Neural progenitor cell (in vitro differentiated cells): Measurements from ENCODE around the gene MBP. TPM values are rescaled to one million over a fixed set of nuclear protein-coding genes. Genes with fewer than 3 reads are reported as not detected.

Experiments
- DNase-seq: peaks from one replicate; pipeline ENCODE4 v3.0.0-alpha.2; 2016; ENCODE audit warnings: low spot score
- H2AFZ ChIP-seq: fragments of 200-600 bp; sonication (generic); replicated peaks from 2 replicates; pipeline ENCODE4 v1.6.1; 2016; ENCODE audit warnings: antibody characterized with exemption
- H3F3A ChIP-seq: fragments of 200-600 bp; sonication (generic); 2 replicates; pipeline ENCODE4 v1.6.1; 2016; ENCODE audit warnings: antibody characterized with exemption, low read depth
- H3K27ac ChIP-seq: fragments of 200-600 bp; sonication (generic); 2 replicates; pipeline ENCODE4 v1.5.1; 2016; ENCODE audit warnings: mild to moderate bottlenecking
- H3K27me3 ChIP-seq: fragments of 200-600 bp; sonication (generic); 2 replicates; pipeline ENCODE4 v1.6.1; 2016; ENCODE audit warnings: mild to moderate bottlenecking, moderate library complexity
- H3K36me3 ChIP-seq: fragments of 200-600 bp; sonication (generic); 2 replicates; pipeline ENCODE4 v1.5.1; 2016
- H3K4me1 ChIP-seq: fragments of 200-600 bp; sonication (generic); 2 replicates; pipeline ENCODE4 v1.6.1; 2016; ENCODE audit warnings: mixed run types
- H3K4me2 ChIP-seq: fragments of 200-600 bp; sonication (generic); 2 replicates; pipeline ENCODE4 v1.6.1; 2016
- H3K4me3 ChIP-seq: fragments of 200-600 bp; sonication (generic); 2 replicates; pipeline ENCODE4 v1.5.1; 2016
- H3K79me2 ChIP-seq: fragments of 200-600 bp; sonication (generic); 2 replicates; pipeline ENCODE4 v1.6.1; 2016; ENCODE audit warnings: low read depth
- H3K9ac ChIP-seq: fragments of 200-600 bp; sonication (generic); 2 replicates; pipeline ENCODE4 v1.6.1; 2016
- H3K9me3 ChIP-seq: fragments of 200-600 bp; sonication (generic); 2 replicates; pipeline ENCODE4 v1.5.1; 2016; ENCODE audit warnings: low read depth
- H4K20me1 ChIP-seq: fragments of 200-600 bp; sonication (generic); 2 replicates; pipeline ENCODE4 v1.6.1; 2016; ENCODE audit warnings: low read depth
- H3K27ac Mint-ChIP-seq: 3 replicates; pipeline ENCODE4 v1.8.0; 2021; ENCODE audit warnings: mixed read lengths
- H3K27me3 Mint-ChIP-seq: 2 replicates; pipeline ENCODE4 v1.8.0; 2022; ENCODE audit warnings: low read depth, mild to moderate bottlenecking, inconsistent platforms, moderate library complexity, mixed read lengths; ENCODE audit not compliant: insufficient read depth
- H3K36me3 Mint-ChIP-seq: 3 replicates; pipeline ENCODE4 v1.8.0; 2021; ENCODE audit warnings: mixed read lengths
- H3K4me1 Mint-ChIP-seq: 3 replicates; pipeline ENCODE4 v1.8.0; 2021; ENCODE audit warnings: mixed read lengths
- H3K4me3 Mint-ChIP-seq: 3 replicates; pipeline ENCODE4 v1.8.0; 2021; ENCODE audit warnings: mild to moderate bottlenecking, moderate library complexity, mixed read lengths
- H3K9me3 Mint-ChIP-seq: 3 replicates; pipeline ENCODE4 v1.8.0; 2020; ENCODE audit warnings: mixed read lengths
- EZH2 ChIP-seq: fragments of 200-600 bp; sonication (generic); IDR thresholded peaks from 2 replicates; pipeline ENCODE4 v1.6.1; 2017; ENCODE audit warnings: antibody characterized with exemption, mild to moderate bottlenecking, moderate library complexity
- EZH2phosphoT487 ChIP-seq: fragments of 200-600 bp; sonication (generic); IDR thresholded peaks from 2 replicates; pipeline ENCODE4 v1.6.1; 2017; ENCODE audit warnings: antibody characterized with exemption
- total RNA-seq: library from RNA; depleted of rRNA; stranded (reverse); fragments of >200 nt; gene quantifications from 2 replicates; pipeline ENCODE4 v1.2.3, GENCODE V29; 2015; ENCODE audit warnings: low replicate concordance
- TF ChIP-seq, protein P1 (sequence below): fragments of 200-600 bp; sonication (generic); IDR thresholded peaks from 2 replicates; pipeline ENCODE4 v1.5.1; 2017; ENCODE audit warnings: antibody characterized with exemption, mild to moderate bottlenecking

The MBP gene
- total RNA-seq, 1 donor from 2014 or later: 0.64 TPM

DNA sequence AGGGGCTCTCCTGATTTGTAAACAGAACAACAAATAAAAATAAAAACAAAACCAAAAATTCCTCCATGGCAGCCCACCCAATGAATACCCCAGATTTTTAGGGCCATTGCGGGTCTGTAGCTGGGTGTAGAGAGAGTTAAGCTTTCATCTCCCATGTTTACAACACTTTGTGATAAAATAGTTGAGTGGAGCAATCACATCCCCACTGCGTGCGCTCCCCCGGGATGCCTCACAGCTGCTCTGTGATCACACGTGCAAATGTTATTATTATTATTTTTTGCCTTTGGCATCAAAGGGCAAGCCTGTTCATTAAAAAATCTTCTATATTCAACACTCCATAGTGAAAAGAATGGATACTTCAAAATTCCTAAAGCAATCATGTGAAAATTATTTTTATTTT, 118.0 kb downstream of the MBP start:
- Histone ChIP-seq H3K4me2 (no peak overlapping the region), H3K9ac (no peak overlapping the region), H3K79me2 (no peaks in the 10 kb centered on the region), H3K4me3 (no peak overlapping the region), H3K9me3 (no peaks in the 10 kb centered on the region), H3K4me1 (no peaks in the 10 kb centered on the region), H4K20me1 (no peaks in the 10 kb centered on the region), H3K36me3 (no peaks in the 10 kb centered on the region), H3K27ac (no peak overlapping the region), H2AFZ (no peak overlapping the region), H3F3A (no peaks in the 10 kb centered on the region), H3K27me3 (no peaks in the 10 kb centered on the region)
- Mint-ChIP-seq H3K27ac (no peak overlapping the region), H3K27me3 (peaks cover 3% of the 10 kb centered on the region), H3K9me3 (peaks cover 7% of the 10 kb centered on the region), H3K36me3 (no peaks in the 10 kb centered on the region), H3K4me1 (peaks cover 9% of the 10 kb centered on the region), H3K4me3 (no peak overlapping the region)
- no peak for DNase-seq
- TF ChIP-seq EZH2: no peak
- TF ChIP-seq, protein P1, sequence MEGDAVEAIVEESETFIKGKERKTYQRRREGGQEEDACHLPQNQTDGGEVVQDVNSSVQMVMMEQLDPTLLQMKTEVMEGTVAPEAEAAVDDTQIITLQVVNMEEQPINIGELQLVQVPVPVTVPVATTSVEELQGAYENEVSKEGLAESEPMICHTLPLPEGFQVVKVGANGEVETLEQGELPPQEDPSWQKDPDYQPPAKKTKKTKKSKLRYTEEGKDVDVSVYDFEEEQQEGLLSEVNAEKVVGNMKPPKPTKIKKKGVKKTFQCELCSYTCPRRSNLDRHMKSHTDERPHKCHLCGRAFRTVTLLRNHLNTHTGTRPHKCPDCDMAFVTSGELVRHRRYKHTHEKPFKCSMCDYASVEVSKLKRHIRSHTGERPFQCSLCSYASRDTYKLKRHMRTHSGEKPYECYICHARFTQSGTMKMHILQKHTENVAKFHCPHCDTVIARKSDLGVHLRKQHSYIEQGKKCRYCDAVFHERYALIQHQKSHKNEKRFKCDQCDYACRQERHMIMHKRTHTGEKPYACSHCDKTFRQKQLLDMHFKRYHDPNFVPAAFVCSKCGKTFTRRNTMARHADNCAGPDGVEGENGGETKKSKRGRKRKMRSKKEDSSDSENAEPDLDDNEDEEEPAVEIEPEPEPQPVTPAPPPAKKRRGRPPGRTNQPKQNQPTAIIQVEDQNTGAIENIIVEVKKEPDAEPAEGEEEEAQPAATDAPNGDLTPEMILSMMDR: no peak
- TF ChIP-seq EZH2phosphoT487: no peak

DNA sequence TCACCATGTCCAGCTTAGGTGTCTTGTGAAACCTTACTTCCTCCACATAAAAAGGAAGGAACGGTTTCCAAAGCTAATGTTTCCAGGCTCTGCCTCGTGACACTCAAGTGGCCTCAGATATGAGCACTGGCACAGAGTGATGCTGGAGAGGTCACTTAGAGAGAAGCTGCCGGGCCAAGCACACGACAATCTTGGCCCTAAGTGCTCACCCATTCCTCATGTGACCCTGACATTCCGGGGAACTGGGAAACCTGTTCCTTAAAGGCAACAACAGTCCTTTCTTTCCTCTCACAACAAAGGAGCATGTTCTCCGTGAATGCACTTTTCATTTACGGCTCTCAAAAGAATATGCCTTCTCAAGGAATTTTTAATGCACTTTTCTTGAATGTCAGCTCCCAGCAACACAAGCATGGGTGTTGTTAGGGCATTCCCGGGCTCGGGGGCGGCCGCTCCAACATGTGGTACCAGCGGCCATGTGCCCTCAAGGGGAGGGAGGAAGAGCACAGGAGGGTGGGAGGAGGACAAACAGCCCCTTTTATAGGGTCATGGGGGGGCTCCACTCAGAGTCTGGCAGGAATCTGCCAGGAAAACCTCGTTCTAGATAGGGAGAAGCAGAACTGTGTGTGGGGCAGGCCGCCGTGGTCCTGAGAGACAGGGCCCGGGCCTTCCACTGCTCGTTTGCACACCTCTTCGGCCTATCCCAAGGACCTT, 118.6 kb downstream of the MBP start:
- Mint-ChIP-seq H3K27ac (peak overlapping the region; percentile 32), H3K9me3 (peaks cover 3% of the 10 kb centered on the region), H3K4me3 (no peak overlapping the region), H3K36me3 (no peaks in the 10 kb centered on the region), H3K27me3 (peaks cover 3% of the 10 kb centered on the region), H3K4me1 (peaks cover 9% of the 10 kb centered on the region)
- Histone ChIP-seq H3K27me3 (no peaks in the 10 kb centered on the region), H3K4me2 (no peak overlapping the region), H3F3A (no peaks in the 10 kb centered on the region), H3K4me1 (no peaks in the 10 kb centered on the region), H4K20me1 (no peaks in the 10 kb centered on the region), H3K36me3 (no peaks in the 10 kb centered on the region), H3K9me3 (no peaks in the 10 kb centered on the region), H3K9ac (no peak overlapping the region), H2AFZ (no peak overlapping the region), H3K27ac (no peak overlapping the region), H3K4me3 (no peak overlapping the region), H3K79me2 (no peaks in the 10 kb centered on the region)
- TF ChIP-seq EZH2: no peak
- TF ChIP-seq EZH2phosphoT487: no peak
- TF ChIP-seq, protein P1: no peak
- DNase-seq: no peak

DNA sequence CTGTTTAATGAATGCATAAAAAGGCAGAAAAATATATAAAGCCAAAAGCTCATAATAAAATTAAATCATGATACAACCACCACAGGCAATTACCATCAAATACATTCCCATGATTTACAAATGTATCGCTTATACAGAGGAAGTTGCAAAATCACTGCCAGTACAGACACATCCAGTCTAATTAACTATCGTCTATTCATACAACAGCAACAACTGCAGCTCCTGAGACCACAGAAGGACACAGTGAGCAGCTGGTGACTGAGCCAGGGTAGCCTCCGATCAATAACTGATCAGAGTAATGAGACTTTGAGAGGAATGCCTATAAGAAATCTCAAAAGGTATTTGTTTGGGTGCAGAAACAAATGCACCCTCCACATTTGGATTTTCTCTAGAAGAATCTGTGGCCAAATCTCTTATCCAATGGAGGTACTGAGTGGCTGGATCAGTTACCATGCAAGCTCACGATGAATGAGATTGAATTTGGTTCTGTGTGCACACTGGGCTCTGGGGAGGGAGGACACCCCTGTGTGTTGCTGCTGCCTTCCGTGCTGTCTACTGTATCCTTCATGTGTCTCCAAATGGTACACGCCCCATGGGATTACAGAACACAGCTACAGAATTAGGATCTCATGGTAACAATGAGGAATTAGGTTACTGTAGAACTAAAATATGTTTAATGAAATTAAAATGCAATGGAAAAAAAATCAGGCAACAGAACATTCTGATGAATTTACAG, 119.6 kb downstream of the MBP start:
- H3K4me3 ChIP-seq: no peak overlapping the region
- no peaks in the 10 kb centered on the region for H3K79me2 ChIP-seq
- no peaks in the 10 kb centered on the region for H3K27me3 ChIP-seq
- H3K9me3 ChIP-seq: no peaks in the 10 kb centered on the region
- H3K4me3 Mint-ChIP-seq: no peak overlapping the region
- peaks cover 9% of the 10 kb centered on the region for H3K4me1 Mint-ChIP-seq
- no peak overlapping the region for H3K27ac Mint-ChIP-seq
- H3K9me3 Mint-ChIP-seq: no peaks in the 10 kb centered on the region
- H2AFZ ChIP-seq: no peak overlapping the region
- no peak overlapping the region for H3K4me2 ChIP-seq
- H3K27ac ChIP-seq: no peak overlapping the region
- H3K4me1 ChIP-seq: no peaks in the 10 kb centered on the region
- no peaks in the 10 kb centered on the region for H3K36me3 Mint-ChIP-seq
- H3K27me3 Mint-ChIP-seq: peaks cover 3% of the 10 kb centered on the region
- TF ChIP-seq EZH2 (no peak), EZH2phosphoT487 (no peak)
- TF ChIP-seq, protein P1: no peak
- no peak overlapping the region for H3K9ac ChIP-seq
- H3F3A ChIP-seq: no peaks in the 10 kb centered on the region
- no peaks in the 10 kb centered on the region for H3K36me3 ChIP-seq
- no peaks in the 10 kb centered on the region for H4K20me1 ChIP-seq
- no peak for DNase-seq
